Fibroblast of skin of scalp (primary cell): ENCODE results near the gene CPNE2.

Source experiments
- DNase-seq: peaks from one replicate; pipeline ENCODE4 v3.0.0-alpha.2; 2013

Gene CPNE2

DNA sequence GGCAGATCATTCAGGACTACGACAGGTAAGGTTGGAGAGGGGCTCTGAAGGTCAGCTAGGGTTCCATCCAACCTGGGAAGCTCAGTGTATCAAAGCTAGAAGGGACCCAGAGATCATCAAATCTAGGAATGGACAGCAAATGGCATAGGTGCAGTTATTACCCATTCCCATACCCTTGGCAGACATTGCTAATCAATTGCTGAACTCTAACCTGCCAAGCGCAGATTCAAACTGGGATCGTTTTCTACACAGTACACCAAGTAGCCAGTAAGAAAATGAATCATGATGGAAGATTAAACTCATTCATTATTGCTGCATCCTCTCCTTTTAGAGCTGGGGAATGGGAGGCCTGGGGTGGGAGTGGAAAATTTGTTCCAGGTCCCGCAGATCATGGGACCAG is 33.6 kb downstream of the CPNE2 start:
- DNase-seq: no peak

- DNase-seq: no peak
Observed at GRCh38 chr16:57126411-57126810, 34.0 kb downstream of the CPNE2 start.

DNA sequence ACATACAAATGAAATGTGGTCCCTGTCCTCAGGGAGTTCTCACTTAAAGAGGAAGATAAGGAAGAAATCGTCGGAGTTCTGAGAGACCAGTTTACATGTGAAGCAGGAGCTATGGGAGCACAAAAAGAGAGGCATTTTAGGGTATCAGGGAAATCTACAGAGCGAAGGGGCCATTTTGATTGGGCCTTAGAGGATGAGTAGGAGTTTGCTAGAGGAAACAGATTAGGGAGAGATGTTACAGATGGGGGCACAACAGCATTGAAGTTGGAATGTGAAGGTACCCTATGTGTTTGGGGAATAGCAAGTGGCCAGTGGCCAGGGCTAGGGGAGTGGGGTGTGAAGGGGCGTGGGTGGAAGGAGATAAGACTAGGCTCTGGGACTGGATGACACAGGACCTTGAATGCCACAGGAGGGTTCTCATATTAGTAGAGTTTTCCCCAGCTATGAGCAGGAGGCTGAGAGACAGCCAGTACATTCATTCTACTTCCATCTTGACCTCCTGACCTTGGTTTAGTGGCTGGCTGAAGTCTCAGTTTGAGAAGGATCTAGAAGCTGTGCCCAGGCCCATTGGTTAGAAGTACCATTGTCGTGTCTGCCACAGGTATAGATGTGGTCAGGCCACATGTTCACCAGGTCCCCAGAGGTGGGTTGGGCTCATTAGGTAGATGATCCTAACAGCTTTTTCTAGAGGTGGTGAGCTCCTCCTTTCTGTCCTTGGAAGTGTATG is 34.8 kb downstream of the CPNE2 start:
- no peak for DNase-seq

DNA sequence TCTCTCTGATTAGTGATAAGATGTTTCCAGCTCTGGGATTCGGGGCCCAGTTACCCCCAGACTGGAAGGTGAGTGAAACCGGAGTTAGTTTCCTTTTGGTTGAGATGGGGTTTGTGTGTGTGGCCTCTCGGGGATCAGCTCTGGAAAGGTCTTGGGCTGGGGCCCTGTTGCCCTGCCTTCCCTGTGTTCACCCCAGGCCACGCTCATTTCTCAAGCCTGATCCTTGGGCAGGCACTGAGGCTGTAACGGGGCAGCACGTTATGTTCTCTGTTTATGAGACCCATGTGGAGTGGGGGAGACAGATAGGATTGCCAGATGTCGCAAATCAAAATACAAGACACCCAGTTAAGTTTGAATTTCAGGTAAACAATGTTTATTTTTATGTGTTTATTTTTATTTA is 35.5 kb downstream of the CPNE2 start:
- no peak for DNase-seq

DNA sequence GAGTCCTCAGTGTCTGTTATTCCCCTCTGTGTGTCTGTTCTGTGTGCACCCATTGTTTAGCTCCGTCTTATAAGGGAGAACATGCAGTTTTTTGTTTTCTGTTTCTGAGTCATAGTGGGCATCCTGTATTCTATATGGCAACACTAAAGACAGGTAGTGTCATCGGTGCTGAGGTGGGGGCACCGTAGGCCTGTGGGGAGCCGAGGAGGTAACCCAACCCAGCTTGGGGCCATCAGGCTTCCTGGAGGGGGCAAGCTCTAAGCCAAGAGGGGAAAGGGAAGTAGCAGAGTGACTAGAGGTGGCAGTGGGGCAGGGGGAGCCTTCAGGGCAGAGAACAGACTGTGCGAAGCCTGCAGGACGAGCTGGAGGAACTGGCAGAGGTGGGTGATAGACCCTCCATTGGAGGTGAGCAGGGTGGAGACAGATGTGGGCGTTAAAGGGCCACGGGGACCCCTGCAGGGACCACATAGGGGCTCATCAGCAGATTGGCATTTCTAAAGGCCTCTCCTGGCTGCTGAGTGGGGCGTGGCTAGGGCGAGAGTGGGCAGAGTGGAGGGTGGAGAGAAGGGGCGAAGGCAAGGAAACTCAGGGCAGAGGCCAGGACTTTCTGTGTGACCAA is 36.5 kb downstream of the CPNE2 start:
- no peak for DNase-seq

- no peak for DNase-seq
Observed at GRCh38 chr16:57130950-57131321, 38.6 kb downstream of the CPNE2 start.

- no peak for DNase-seq
Observed at GRCh38 chr16:57131351-57131970, 39.1 kb downstream of the CPNE2 start.

GRCh38 chr16:57132470-57132869 is 40.1 kb downstream of the CPNE2 start:
- DNase-seq: no peak

GRCh38 chr16:57133031-57133430 is 40.6 kb downstream of the CPNE2 start:
- DNase-seq: no peak

DNA sequence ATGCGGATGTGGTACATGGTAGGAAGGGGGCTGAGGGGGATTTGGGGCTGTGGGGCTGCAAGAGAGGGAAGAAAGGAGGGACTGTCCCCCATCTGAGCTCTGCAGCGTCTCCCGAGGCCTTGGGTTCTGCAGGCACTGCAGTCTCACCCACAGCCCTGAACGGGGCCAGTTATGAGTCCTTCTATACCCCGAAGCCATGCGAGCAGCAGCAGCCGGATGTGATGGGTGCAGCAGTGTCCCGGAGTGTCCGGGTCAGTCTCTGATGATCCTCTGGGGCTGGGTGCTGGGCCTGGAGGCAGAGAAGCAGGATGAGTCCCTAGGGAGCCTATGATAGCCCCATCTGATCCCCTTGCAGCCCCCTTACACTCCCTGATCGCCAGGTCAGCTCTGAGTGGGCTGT is 41.5 kb downstream of the CPNE2 start:
- DNase-seq: no peak

DNA sequence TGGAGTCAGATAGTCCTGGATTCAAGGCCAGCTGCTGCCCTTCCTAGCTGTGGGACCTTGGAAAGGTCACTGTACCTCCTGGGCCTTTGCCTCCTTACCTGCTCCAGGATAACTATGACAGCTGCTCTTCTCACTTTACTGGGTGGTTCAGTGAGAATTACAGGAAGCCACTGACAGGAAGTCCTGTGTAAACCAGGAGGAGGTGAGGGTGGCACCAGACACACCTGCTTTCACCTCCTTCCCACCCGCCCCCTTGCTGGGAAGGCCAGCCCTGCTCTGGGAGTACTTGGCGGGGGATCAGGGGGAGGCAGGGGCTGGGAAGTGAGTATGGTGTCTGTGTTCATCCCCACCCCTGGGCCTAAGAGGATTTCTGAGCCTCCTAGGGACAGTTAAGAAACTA is 42.6 kb downstream of the CPNE2 start:
- no peak for DNase-seq

- DNase-seq: no peak
Observed at GRCh38 chr16:57137043-57137442, 44.7 kb downstream of the CPNE2 start.

DNA sequence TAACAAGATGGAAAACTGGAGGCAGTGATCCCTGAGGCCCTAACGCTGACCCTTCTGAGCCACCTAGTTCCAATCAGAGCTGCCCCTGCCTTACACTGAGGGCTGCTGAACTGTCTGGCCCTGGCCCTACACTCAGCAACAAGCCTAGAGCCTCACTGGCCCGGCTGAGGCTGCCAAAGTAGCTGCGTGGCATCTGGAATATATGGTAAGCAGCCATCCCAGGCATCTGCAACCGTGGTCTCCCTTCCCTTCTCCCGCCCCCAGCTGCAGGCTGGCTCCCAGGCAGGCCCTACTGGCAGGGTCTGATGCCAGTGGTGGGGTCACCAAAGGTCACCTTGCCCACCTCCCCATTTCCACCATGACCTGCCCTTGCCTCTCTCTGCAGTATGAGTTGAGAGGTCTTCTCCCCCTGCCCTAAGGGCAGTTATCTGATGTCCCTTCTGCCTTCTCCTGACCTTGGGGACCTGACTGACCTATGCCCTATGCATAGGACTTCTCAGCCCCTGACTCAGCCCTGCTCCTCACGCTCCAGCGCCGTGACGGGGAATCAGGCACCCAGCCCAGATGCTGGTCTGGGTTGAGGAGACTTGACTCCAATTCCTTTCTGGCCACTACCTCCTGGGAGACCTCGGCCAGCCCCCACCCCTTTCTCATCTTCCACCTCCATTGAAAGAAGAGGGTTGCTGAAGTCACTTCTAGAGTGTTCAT is 45.3 kb downstream of the CPNE2 start:
- no peak for DNase-seq

DNA sequence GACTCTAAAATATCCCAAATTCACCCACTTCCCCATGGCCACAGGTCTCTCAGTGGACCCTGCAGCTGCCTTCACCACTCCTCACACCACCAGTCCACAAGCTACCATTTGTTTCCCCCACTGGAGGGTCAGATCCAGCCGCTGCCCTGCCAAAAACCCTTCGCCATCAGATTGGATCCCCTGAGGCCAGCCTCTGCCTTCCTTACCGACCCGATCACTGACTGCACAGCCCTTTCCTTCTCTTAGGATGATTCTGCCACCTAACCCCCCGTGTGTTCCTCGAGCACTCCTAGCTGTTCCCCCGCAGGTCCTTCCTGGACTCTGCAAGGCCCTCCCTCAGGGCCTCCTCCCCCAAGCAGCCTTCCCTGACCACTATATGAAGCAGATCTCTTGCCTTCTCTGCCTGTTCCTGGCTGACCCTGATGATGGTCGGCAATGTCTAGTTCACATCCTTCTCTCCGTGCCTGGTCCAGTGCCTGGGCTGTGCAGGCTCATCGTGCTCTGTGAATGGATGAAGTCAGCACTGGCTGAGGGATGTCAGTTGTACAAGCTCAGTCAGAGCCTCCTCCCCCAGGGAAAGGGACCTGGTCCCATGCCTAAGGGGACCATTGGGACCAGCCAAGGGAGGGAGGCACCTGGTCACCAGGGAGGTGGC is 46.0 kb downstream of the CPNE2 start:
- DNase-seq: no peak

- DNase-seq: no peak
Observed at GRCh38 chr16:57140931-57141668, 48.7 kb downstream of the CPNE2 start.

- no peak for DNase-seq
Observed at GRCh38 chr16:57141822-57142631, 49.6 kb downstream of the CPNE2 start.

DNA sequence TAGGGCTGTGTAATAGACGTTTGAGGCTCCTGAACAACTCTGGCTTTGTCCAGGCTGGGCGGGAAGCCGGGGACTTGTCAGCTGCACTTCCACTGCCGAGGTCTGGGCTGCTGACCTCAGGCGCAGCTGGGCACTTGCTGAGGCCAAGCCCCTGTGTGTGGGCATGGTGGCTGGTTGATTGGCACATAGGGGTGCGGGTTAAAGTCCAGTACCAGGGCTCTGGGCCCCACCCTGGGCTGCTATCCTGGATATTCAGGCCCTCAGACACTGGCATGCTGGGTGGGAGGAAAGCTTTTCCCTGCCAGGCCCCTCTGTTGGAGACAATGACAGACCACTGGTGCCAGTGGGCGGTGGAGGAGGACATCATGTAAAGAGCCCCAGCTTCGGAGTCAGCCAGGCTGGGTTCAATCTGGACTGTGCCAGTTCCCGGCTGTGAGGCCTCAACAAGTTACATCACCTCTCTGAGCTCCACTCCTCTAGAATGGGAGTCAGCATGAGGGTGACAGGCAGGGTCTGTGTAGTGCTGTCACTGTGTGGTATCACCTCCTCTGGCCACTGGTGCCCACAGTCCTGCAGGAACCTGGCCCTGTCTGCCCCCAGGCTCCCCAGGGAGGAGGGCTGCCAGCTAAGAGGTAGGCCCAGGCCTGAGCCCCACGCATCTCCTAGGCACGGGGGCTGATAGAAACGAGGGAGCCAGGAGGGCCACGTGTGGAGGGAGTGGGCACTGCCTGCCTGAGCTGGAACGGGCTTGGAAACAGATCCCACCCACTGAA is 51.0 kb downstream of the CPNE2 start:
- DNase-seq: no peak

- DNase-seq: no peak
Observed at GRCh38 chr16:57144027-57144426, 51.6 kb downstream of the CPNE2 start.

- DNase-seq: no peak
Observed at GRCh38 chr16:57145046-57146021, 53.0 kb downstream of the CPNE2 start.
